ENCODE results near the gene GTF2IRD2. TPM values are rescaled to one million over a fixed set of nuclear protein-coding genes. Genes with fewer than 3 reads are reported as not detected.
"Not testable (repeated sequence)": the region's sequence is repeated elsewhere in the genome, so short reads cannot be mapped to it uniquely, and the experiment has no call there.

Gene GTF2IRD2
- polyA plus RNA-seq (2012; ENCODE audit: insufficient read length, low read depth), result 1.4 TPM

DNA sequence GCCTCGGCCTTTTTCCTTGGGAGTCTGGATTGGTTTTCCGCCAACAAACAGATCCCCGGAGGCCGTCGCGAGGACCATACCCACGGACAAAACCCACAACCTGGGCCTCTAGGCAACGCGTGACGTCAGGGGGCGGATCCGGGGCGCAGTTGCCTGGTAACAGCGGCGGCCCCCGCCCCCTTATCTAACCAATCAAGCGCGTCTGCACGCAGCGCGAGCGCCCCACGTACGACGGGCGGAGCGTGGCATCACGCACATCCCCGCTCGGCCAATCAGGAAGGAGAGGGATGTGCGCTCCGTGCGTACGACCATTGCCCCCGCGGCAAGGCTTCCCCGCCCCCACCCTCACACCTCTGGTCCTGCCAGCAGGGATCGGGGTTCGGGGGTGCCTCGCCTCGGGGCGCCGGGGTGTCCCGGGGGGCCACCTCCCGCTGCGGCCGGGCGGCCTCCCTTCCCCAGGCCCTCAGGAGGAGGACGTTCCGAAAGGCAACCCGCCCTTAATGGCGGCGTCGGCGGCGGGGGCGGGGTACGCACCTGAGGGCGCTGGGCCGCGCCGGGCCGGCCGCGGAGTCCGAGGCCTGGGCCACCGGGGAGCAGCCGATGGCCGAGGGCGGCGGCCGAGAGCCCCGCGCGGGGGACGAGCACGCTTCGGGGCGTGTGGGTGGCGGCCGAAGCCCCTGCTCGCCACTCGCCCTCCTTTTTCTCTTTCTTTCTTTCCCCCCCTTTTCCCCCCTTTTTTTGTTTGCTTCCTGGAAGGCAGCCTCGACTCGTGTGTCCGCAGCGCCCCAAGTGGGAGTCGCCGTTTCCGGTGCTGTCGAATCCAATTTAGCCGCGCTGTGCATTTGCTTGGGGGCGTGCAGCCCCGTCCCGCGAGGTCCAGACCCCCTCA lies at the start of gene GTF2IRD2:
TSS of gene GTF2IRD2 (minus strand) at position 773 of the 889 bp plus-strand sequence. CDS start 15,227 bp downstream, outside the sequence.
- TF ChIP-seq POLR2AphosphoS5 (IDR thresholded peaks at IDR 0.05; ENCODE audit: low read depth, low read length); TAF1 (IDR thresholded peaks at IDR 0.05; ENCODE audit: borderline replicate concordance, insufficient read depth, low read length): not testable (repeated sequence)
- TF ChIP-seq, protein P1, sequence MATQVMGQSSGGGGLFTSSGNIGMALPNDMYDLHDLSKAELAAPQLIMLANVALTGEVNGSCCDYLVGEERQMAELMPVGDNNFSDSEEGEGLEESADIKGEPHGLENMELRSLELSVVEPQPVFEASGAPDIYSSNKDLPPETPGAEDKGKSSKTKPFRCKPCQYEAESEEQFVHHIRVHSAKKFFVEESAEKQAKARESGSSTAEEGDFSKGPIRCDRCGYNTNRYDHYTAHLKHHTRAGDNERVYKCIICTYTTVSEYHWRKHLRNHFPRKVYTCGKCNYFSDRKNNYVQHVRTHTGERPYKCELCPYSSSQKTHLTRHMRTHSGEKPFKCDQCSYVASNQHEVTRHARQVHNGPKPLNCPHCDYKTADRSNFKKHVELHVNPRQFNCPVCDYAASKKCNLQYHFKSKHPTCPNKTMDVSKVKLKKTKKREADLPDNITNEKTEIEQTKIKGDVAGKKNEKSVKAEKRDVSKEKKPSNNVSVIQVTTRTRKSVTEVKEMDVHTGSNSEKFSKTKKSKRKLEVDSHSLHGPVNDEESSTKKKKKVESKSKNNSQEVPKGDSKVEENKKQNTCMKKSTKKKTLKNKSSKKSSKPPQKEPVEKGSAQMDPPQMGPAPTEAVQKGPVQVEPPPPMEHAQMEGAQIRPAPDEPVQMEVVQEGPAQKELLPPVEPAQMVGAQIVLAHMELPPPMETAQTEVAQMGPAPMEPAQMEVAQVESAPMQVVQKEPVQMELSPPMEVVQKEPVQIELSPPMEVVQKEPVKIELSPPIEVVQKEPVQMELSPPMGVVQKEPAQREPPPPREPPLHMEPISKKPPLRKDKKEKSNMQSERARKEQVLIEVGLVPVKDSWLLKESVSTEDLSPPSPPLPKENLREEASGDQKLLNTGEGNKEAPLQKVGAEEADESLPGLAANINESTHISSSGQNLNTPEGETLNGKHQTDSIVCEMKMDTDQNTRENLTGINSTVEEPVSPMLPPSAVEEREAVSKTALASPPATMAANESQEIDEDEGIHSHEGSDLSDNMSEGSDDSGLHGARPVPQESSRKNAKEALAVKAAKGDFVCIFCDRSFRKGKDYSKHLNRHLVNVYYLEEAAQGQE (IDR thresholded peaks at IDR 0.05; ENCODE audit: insufficient read depth in 1 of 2, low read depth in 2 of 2, low read length in 2 of 2), result not testable (repeated sequence)

DNA sequence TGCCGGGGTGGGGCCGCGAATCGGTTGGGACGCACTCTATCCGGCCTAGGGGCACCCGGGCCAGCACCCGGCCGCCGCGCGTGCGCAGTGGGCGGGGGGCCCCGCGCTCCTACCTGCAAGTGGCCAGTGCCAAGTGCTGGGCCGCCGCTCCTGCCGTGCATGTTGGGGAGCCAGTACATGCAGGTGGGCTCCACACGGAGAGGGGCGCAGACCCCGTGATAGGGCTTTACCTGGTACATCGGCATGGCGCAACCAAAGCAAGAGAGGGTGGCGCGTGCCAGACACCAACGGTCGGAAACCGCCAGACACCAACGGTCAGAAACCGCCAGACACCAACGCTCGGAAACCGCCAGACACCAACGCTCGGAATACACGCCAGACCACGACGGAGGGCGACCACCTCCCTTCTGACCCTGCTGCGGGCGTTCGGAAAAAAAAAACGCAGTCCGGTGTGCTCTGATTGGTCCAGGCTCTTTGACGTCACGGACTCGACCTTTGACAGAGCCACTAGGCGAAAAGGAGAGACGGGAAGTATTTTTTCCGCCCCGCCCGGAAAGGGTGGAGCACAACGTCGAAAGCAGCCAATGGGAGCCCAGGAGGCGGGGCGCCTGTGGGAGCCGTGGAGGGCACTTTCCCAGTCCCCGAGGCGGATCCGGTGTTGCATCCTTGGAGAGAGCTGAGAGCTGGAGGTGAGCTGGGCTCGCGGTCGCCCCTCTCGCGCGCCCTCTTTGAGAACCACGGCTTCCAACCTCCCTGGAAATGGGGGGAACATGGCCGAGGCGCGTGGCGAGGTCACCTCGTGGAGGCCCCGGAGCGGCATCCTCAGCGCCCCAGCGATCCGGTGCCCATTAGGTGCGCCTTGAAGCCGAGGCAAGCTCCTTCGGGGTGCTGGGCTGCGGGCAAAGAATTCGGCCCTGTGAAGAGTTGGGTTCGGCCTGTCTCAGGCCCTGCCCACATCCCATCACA lies 39.0 kb upstream of the GTF2IRD2 start:
- TF ChIP-seq POLR2AphosphoS5 (IDR thresholded peaks at IDR 0.05; ENCODE audit: low read depth, low read length), result peak; percentile 66
- peak; percentile 64; the same call in 1 of the 2 replicates for TF ChIP-seq TAF1 (IDR thresholded peaks at IDR 0.05; ENCODE audit: borderline replicate concordance, insufficient read depth, low read length)

DNA sequence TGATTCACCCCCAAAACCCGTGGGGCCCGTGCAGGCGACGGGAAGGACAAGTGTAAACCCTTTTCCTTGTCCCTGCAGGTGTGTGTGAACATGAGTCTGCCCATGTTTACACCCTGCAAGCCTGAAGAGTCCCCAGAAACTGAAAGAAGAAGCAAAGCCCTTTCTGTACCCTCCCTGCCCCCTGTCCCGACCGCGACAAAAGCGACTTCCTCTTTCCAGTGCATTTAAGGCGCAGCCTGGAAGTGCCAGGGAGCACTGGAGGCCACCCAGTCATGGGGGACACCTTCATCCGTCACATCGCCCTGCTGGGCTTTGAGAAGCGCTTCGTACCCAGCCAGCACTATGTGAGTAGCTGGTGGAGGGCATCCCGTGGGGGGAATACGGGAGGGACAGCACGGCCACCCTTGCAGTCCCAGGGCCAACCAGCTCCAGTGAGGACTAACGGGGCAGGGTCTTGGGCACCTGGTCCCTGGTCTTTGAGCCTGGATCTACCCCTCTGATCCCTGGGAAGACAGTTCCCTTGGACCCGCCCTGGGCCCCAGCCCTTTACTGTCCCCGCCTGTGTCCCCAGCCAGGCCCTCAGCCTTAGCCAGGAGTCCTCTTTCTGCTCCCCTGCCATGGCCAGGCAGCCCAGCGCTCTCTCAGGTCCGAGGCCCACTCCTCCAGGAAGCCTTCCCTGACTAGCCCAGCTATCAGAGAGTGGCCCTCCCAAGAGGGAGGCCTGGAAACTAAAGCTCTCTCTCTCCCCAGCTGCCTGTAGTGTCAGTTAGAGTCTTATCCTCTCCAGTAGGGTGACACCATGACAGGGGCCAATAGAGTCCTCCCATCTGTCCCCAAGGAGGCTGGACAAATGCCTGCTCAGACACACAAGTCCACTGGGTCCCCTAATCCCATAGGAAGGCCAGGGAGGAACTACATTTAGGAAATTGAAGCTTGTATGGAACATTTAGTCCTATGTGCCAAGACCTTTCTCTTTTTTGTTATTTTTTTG lies 77.3 kb downstream of the GTF2IRD2 start, which contains the start of gene NCF1:
TSS of gene NCF1 (plus strand) at position 252 of the 991 bp plus-strand sequence. CDS start at position 273, 21 bp downstream.
- TF ChIP-seq POLR2AphosphoS5 (IDR thresholded peaks at IDR 0.05; ENCODE audit: low read depth, low read length); FOXP2 (optimal IDR thresholded peaks at IDR 0.05; ENCODE audit: borderline replicate concordance, extremely low read depth, extremely low read length, insufficient read depth); SIN3A (IDR thresholded peaks at IDR 0.05; ENCODE audit: borderline replicate concordance, insufficient read depth, low read length): not testable (repeated sequence)

All from PFSK-1 (cell line).